Left renal cortex interstitium (tissue), 4 donors: Measurements from ENCODE around the gene DDX27. TPM values are rescaled to one million over a fixed set of nuclear protein-coding genes. Genes with fewer than 3 reads are reported as not detected.

ENCODE experiments used
- DNase-seq, 4 donors: peaks; one replicate each; pipeline ENCODE4 v3.0.0-alpha.2; 2013; ENCODE audit warnings: low read depth in 4 of 4, low spot score in 2 of 4, missing footprints in 1 of 4
- polyA plus RNA-seq, 4 donors: library from polyadenylated mRNA; unstranded; fragments of 120-200 nt; gene quantifications; one replicate each; pipeline ENCODE4 v1.2.1, GENCODE V29; 2013; ENCODE audit not compliant: insufficient read length in 4 of 4

The DDX27 gene
- polyA plus RNA-seq, 4 donors: 45.2 to 52.3 (median 48.5) TPM

DNA sequence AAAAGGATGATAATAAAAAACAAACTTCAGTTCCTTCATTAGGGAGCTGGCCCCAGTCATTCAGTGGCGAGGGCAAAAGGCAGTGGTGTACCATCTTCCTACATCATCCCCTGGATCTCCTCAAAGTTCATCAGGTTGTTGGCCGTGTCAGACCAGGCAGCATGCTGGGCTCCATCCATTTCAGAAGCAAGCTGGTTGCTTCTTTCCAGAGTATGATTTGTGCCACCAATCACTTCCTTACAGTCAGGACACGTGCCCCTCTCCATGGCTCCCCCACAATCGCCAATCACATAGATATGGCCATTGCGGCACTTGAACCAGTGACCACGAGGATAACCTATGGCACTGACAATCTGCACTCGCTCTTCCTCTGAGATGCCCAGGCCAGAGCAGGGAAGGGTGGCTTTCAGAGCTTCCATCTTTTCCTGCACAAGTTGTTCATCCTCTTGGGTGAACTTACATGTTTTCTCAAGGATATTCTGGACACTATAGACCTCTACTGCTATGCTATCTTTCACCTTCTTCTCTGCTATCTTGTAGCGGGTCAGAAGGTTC, 28.0 kb downstream of the DDX27 start:
- no peak for DNase-seq

DNA sequence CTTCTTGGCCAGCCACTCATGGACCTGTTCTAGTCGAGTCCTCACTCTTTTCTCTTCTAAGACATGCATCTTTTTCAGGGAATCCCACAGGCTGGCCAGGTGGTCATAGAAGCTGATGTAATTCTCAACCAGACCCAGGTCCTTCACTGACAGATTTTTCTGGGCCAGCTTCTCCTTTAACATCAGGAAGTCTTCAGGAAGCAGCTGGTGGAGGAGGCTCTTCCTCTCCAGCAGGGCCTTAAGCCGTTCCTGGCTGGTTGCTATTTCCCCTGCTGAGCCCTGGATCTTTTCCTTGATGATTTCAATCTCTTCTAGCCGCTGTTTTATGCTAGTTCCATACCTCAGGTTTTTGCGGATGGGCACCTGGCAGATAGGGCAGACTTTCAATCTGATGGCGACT, 28.6 kb downstream of the DDX27 start:
- DNase-seq: no peak

GRCh38 chr20:49248301-49248700, 29.1 kb downstream of the DDX27 start:
- DNase-seq: no peak

- no peak for DNase-seq
Measured at GRCh38 chr20:49248879-49249665, 29.9 kb downstream of the DDX27 start.

- DNase-seq: no peak
Measured at GRCh38 chr20:49252556-49253350, 33.5 kb downstream of the DDX27 start.

DNA sequence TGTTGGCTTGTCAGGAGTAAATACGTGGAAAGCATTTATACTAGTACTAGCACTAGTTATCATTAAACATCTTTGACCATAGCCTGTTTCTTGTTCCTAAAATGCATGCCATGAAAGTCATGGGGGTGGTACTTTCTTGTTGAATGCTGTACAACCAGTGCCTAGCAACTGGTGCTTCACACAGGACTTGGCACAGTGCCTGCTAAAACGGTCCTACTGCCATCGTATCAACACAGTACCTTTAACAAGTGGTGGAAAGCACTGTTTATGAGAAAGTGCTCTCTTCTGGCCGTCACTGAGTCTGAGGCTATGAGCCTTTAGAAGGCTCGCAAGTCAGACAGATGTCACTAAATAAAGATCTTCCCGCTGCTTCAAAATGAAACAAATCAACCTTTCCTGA, 37.0 kb downstream of the DDX27 start:
- DNase-seq: no peak

DNA sequence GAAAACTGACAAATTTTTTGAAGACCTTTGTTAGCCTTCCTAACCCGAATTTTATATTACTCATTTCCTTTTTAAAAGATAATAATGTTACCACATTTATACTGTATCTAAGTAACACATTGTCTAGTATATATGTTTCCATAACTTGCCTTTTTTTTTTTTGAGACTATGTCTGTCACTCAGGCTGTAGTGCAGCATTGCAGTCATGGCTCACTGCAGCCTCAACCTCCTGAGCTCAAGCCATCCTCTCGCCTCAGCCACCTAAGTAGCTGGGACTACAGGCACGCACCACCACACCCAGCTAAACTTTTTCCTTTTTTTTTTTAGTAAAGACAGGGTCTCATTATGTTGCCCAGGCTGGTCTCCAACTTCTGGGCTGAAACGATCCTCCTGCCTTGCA, 40.1 kb downstream of the DDX27 start:
- no peak for DNase-seq

GRCh38 chr20:49259799-49260198, 40.6 kb downstream of the DDX27 start:
- no peak for DNase-seq

- no peak for DNase-seq
Measured at GRCh38 chr20:49260218-49260617, 41.0 kb downstream of the DDX27 start.

GRCh38 chr20:49261173-49261572, 42.0 kb downstream of the DDX27 start:
- no peak for DNase-seq

GRCh38 chr20:49262444-49262843, 43.2 kb downstream of the DDX27 start:
- no peak for DNase-seq

GRCh38 chr20:49267327-49267726, 48.1 kb downstream of the DDX27 start:
- DNase-seq: no peak

DNA sequence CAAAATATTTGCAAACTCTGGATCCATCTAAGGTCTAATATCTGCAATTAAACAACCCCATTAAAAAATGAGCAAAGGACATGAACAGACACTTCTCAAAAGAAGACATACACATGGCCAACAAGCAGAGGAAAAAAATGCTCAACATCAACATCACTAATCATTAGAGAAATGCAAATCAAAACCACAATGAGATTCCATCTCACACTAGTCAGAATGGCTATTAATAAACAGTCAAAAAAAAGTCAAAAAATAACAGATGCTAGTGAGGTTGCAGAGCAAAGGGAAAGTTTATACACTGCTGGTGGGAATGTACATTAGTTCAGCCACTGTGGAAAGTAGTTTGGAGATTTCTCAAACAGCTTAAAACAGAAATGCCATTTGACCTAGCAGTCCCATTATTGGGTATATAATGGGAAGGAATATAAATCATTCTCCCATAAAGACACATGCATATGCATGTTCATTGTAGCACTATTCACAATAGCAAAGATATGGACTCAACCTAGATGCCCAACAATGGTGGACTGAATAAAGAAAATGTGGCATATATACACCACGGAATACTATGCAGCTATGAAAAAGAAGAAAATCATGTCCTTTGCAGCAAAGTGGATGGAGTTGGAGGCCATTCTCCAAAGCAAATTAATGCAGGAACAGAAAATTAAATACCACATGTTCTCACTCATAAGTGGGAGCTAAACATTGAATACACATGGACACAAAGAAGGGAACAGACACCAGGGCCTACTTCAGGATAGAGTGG, 49.6 kb downstream of the DDX27 start:
- no peak for DNase-seq

- DNase-seq: no peak
Measured at GRCh38 chr20:49270177-49270576, 51.0 kb downstream of the DDX27 start.

DNA sequence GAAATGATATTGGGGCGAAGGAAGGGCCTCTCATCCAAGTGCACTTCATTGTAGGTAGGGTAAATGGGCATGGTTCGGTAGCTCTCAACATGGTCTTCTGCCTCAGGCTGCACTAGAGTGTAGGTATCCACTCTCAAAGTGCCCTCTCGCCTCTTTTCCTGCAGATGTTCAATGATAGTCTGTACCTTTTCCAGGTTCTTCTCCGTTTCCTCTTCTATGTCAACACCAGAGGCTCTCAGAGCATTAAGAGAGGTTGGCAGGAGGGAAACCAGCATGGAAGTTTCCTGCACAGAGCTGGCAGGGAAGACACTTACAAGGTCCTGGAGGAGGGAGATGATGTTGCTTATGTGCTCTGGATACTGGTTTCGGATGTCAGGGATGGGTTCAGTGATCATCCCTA, 51.5 kb downstream of the DDX27 start:
- no peak for DNase-seq

DNA sequence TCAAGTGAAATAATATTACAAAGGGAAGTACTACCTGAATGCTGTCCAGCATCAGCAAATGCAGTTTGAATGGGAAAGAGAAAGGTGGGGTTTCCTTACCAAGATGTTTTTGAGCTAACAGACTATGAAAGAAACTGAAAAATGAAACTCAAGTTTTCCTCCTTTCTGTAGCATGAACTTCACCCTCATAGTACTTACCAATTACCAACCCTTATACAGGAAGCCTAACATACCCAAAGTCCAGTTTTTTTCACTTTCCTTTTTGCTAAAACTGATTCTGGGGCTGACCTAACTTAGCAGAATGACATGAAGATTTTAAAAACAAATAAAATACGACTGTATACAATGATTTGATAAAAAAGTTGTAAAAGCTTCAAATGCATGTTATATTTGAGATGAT, 53.4 kb downstream of the DDX27 start:
- no peak for DNase-seq

DNA sequence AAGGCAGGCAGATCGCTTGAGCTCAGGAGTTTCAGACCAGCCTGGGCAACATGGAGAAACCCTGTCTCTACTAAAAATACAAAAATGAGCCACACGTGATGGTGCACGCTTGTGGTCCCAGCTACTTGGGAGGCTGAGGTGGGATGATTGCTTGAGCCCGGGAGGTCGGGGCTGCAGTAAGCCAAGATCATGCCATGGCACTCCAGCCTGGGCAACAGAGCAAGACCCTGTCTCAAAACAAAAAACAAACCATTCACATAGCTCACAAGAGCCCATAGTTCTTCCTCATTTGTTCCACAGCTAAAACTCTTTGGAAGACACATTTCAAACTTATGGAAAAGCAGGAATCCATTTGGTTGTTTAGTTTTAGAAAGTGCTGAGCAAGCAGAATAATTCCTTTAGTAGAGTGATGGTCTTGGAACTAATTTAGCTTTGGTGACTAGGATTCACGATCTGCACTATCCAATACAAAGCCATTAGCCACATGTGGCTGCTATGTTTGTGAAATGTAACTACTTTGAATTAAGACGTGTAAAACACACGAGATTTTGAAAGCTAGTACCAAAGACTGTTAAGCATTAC, 54.6 kb downstream of the DDX27 start:
- DNase-seq: no peak

GRCh38 chr20:49275216-49275615, 56.0 kb downstream of the DDX27 start:
- no peak for DNase-seq

GRCh38 chr20:49275636-49276035, 56.4 kb downstream of the DDX27 start:
- no peak for DNase-seq

- DNase-seq: peak in 1 of 4 donors; percentile 36
Measured at GRCh38 chr20:49276161-49276960, 57.1 kb downstream of the DDX27 start.
